Pancreas (tissue), 10 donors: ENCODE results near the gene NAA25. TPM values are rescaled to one million over a fixed set of nuclear protein-coding genes. Genes with fewer than 3 reads are reported as not detected.
"Not testable (repeated sequence)": the region's sequence is repeated elsewhere in the genome, so short reads cannot be mapped to it uniquely, and the experiment has no call there.

ENCODE experiments used
- ATAC-seq, 4 donors: fragments of 200-7000 bp; cut with Tn5 transposase; one replicate each; pipeline versions ENCODE4 v1.8.0 to v1.9.1; 2020; ENCODE audit warnings: mild to moderate bottlenecking in 4 of 4, moderate library complexity in 4 of 4
- DNase-seq, 6 donors: peaks; one replicate each; pipeline ENCODE4 v3.0.0-alpha.2; 2020
- FAIRE-seq: peaks from 2 replicates; lab custom pipeline; 2012; peaks lifted over from hg19 to GRCh38; lab: Jason Lieb, UNC
- H3K27ac ChIP-seq, 4 donors: fragments of 200-600 bp; sonication (generic); 1 replicate in 3 of 4; 2 replicates in 1 of 4; pipeline versions ENCODE4 v1.5.0 to v1.8.0; 2020
- H3K27me3 ChIP-seq, 4 donors: fragments of 200-600 bp; one replicate each; pipeline ENCODE4 v1.8.0; 2021
- H3K36me3 ChIP-seq, 3 donors: fragments of 200-600 bp; sonication (generic) in 1 of 3; one replicate each; pipeline versions ENCODE4 v1.5.0 to v1.8.0; 2020 to 2021
- H3K4me1 ChIP-seq, 3 donors: fragments of 200-600 bp; one replicate each; pipeline ENCODE4 v1.8.0; 2021
- H3K4me3 ChIP-seq, 4 donors: fragments of 200-600 bp; sonication (generic) in 2 of 4; one replicate each; pipeline versions ENCODE4 v1.5.0 to v1.8.0; 2020 to 2021
- H3K9me3 ChIP-seq, 4 donors: fragments of 200-600 bp; one replicate each; pipeline ENCODE4 v1.8.0; 2021
- WGBS, 2 donors: extraction: QIAGEN DNeasy Blood & Tissue Kit; methylation state at CpG; one replicate each; pipeline ENCODE4 v1.1.7; 2013; 5-methylcytosine and 5-hydroxymethylcytosine counted together
- intact Hi-C, 3 donors: fragments of 100-400 bp; cut with DNase I; formaldehyde crosslinking; loops; one replicate each; pipeline versions ENCODE4 v1.11.1 to v1.14.2; 2022
- polyA plus RNA-seq, 2 donors: library from polyadenylated mRNA; stranded (reverse); fragments of 200-250 nt; gene quantifications; one replicate each; pipeline ENCODE4 v1.2.3, GENCODE V29; 2013
- total RNA-seq, 6 donors: library from RNA; stranded (reverse); fragmentation: NEBNext Ultra II Directional in 4 of 6; extraction: Animal tissue kit (Norgen Biotek cat#: 25700) in 4 of 6; gene quantifications; one replicate each; pipeline versions ENCODE4 v1.2.1 to v1.2.4, GENCODE V29; 2021 to 2023
- TF ChIP-seq, protein P1 (sequence below), 4 donors: fragments of 200-600 bp; sonication (generic) in 3 of 4; IDR thresholded peaks; one replicate each; pipeline versions ENCODE4 v1.5.0 to v1.8.0; 2021; ENCODE audit warnings: antibody characterized with exemption in 4 of 4
- donor health status: healthy with polysubstance abuse.
- donor health status: DM: no; HTN: no; CAD: no; lungs with moderate emphysema.
- donor health status: DM: no; HTN: no; CAD: no.
- donor health status: control.
- donor health status: control.
- donor health status: Bipolar disorder and iron deficiency.
- donor health status: DM: yes; HTN: yes; CAD: no.
- donor health status: DM: no; HTN: no; CAD: no.
- donor health status: DM: no; HTN: no; CAD: no.
- donor health status: DM: yes; HTN: yes; CAD: no.

Gene NAA25
- total and polyA plus RNA-seq, 8 donors, result 5.0 to 14.1 (median 12.0) TPM

DNA sequence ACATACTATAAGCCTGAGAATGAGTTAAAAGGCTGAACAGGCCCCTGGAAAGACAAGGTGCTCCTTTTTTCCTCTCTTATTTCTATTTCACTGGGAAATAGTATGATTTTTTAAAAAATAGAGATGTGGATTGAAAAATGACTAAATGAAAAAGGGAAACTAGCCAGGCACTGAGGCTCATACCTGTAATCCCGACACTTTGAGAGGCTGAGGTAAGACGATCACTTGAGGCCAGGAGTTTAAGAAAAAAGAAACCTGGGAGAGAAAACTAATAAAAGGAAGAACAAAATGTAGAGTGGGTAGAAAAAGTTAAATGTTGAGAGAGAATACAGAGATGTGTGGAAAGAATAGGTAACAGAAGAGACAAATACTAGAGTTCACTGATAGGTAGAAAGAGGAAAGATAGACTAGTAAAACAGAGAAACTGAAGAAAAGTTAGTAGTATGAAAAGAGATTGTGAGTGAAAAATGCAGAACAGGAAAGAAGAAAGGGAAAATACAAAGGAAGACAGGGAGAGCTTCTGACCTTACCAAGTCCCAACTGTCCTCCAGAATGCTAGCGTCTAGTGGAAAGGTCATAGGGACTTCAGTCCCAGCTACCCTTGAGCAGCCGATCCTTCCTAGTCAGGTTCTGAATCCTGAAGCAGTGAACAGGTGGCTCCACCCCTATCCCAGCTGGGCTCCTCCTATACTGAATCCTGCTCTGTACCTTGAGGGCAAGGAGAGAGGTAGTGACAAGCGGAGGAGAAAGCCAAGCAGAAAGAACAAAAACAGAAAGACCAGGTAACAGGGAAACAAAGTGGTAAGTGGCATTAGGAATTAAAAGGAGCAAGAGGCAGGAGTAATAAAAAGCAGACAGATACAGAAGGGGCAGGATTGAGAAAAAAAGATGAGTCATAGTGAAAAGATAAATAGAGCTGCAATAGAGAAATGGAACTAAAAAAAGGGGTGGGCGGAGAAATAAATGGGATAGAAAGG, 102.9 kb downstream of the NAA25 start:
- no peak overlapping the region for H3K27ac ChIP-seq
- FAIRE-seq (no peak), DNase-seq (no peak), ATAC-seq (peak; percentile 78 to 88 (median 81))
- TF ChIP-seq, protein P1, sequence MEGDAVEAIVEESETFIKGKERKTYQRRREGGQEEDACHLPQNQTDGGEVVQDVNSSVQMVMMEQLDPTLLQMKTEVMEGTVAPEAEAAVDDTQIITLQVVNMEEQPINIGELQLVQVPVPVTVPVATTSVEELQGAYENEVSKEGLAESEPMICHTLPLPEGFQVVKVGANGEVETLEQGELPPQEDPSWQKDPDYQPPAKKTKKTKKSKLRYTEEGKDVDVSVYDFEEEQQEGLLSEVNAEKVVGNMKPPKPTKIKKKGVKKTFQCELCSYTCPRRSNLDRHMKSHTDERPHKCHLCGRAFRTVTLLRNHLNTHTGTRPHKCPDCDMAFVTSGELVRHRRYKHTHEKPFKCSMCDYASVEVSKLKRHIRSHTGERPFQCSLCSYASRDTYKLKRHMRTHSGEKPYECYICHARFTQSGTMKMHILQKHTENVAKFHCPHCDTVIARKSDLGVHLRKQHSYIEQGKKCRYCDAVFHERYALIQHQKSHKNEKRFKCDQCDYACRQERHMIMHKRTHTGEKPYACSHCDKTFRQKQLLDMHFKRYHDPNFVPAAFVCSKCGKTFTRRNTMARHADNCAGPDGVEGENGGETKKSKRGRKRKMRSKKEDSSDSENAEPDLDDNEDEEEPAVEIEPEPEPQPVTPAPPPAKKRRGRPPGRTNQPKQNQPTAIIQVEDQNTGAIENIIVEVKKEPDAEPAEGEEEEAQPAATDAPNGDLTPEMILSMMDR (IDR thresholded peaks at IDR 0.05), result no peak
- H3K4me1 ChIP-seq, result peaks cover 0 to 10% (median 5%) of the 10 kb centered on the region in 3 donors
- WGBS, 2 donors, result 66 to 74% methylated on average over 6 of the region's 6 CpGs
- no peaks in the 10 kb centered on the region for H3K9me3 ChIP-seq
- H3K36me3 ChIP-seq, result no peaks in the 10 kb centered on the region
- intact Hi-C loops, result no loop called here
- no peak overlapping the region for H3K4me3 ChIP-seq
- no peaks in the 10 kb centered on the region for H3K27me3 ChIP-seq

DNA sequence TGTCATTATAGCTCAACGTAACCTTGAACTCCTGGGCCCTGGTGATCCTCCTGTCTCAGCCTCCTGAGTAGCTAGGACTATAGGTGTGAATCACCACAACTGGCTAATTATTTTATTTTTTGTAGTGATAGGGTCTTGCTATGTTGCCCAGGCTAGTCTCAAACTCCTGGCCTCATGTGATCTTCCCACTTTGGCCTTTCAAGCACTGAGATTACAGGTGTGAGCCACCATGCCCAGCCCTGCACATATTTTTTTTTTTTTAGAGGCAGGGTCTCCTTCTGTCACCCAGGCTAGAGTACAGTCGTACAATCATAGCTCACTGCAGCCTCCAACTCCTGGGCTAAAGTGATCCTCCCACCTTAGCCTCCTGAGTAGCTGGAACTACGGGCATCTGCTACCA, 104.5 kb downstream of the NAA25 start:
- H3K4me1 ChIP-seq, result peaks cover 0 to 7% (median 2%) of the 10 kb centered on the region in 3 donors
- H3K27ac ChIP-seq, result no peak overlapping the region
- no peaks in the 10 kb centered on the region for H3K36me3 ChIP-seq
- 93 to 97% methylated on average over 3 of the region's 3 CpGs for WGBS, 2 donors
- no peak for FAIRE-seq
- H3K9me3 ChIP-seq, result no peaks in the 10 kb centered on the region
- no peak for DNase-seq
- TF ChIP-seq, protein P1 (IDR thresholded peaks at IDR 0.05), result no peak
- ATAC-seq, result no peak
- no peaks in the 10 kb centered on the region for H3K27me3 ChIP-seq
- intact Hi-C loops, result no loop called here
- H3K4me3 ChIP-seq, result no peak overlapping the region

DNA sequence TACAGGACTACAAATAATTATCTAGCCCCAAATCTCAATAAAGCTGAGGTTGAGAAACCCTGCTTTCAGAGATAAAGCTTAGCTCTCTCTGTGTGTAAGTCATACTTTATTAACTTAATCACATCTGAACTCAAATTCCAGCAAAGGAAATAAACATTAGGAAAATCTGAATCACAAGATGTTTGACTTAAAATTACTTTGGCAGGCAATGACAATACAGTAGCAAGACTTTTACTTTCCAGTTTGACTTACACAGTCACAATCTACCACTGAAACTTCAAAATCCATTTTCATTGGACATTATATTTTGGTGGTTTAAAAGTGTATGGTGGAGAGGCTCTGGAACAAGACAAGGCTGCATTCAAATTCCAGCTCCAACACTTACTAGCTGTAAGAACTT, 107.0 kb downstream of the NAA25 start:
- FAIRE-seq (no peak), ATAC-seq (no peak), DNase-seq (no peak)
- no peak overlapping the region for H3K4me3 ChIP-seq
- intact Hi-C loops, result no loop called here
- no peaks in the 10 kb centered on the region for H3K9me3 ChIP-seq
- H3K36me3 ChIP-seq, result no peaks in the 10 kb centered on the region
- H3K27ac ChIP-seq, result no peak overlapping the region
- TF ChIP-seq, protein P1 (IDR thresholded peaks at IDR 0.05), result no peak
- no peaks in the 10 kb centered on the region for H3K27me3 ChIP-seq
- H3K4me1 ChIP-seq, result no peaks in the 10 kb centered on the region

DNA sequence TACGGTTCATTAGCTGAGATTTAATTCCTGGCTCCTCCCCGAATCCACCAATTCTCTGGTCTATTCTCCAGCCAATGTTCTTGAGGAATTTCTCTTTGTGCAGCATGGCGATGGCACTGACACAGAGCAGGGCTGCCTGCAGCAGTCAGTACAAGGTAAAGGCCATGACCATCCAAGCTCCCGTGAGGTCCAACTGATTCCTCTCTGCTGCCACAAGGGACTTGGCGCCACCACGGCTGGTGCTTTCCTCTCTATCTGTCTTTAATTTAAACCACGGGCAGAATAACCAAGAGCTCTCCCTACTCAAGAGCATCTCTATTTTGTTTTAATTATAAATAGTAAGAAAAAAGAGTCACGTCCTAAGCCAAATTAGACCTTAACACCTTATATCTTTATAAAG, 107.8 kb downstream of the NAA25 start:
- no peak for ATAC-seq
- DNase-seq, result no peak
- no peaks in the 10 kb centered on the region for H3K36me3 ChIP-seq
- WGBS, 2 donors, result 89 to 92% methylated on average over 8 of the region's 8 CpGs
- no peaks in the 10 kb centered on the region for H3K4me1 ChIP-seq
- TF ChIP-seq, protein P1 (IDR thresholded peaks at IDR 0.05), result no peak
- H3K9me3 ChIP-seq, result no peaks in the 10 kb centered on the region
- FAIRE-seq, result no peak
- H3K4me3 ChIP-seq, result no peak overlapping the region
- H3K27ac ChIP-seq, result no peak overlapping the region
- H3K27me3 ChIP-seq, result no peaks in the 10 kb centered on the region
- intact Hi-C loops, result no loop called here

DNA sequence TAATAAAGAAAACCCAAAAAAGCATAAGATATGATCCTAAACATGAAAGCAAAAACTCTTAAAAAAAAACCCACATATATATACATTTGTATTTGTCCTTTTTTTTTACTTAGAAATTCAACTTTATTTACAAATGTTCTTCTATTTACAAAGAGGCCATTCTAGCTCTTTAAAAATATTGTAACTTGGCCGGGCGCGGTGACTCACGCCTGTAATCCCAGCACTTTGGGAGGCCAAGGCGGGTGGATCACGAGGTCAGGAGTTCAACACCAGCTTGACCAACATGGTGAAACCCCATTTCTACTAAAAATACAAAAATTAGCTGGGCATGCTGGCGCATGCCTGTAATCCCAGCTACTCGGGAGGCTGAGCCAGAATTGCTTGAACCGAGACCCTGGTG, 109.5 kb downstream of the NAA25 start:
- DNase-seq, H3K4me3 ChIP-seq, H3K9me3 ChIP-seq, ATAC-seq, H3K27ac ChIP-seq, H3K4me1 ChIP-seq, H3K36me3 ChIP-seq, intact Hi-C loops, FAIRE-seq, H3K27me3 ChIP-seq: not testable (repeated sequence)
- 96 to 97% methylated on average over 9 of the region's 9 CpGs for WGBS, 2 donors
